GM12872 (cell line): ENCODE results near the gene PPP2CA.

ENCODE experiments used
- CTCF ChIP-seq: IDR thresholded peaks from 3 replicates; pipeline ENCODE4 v1.5.1; 2011; ENCODE audit warnings: low read depth, mild to moderate bottlenecking, low read length, moderate library complexity; ENCODE audit not compliant: insufficient read depth

The PPP2CA gene

GRCh38 chr5:134258896-134259295 lies 33.0 kb upstream of the PPP2CA start:
- no peak for TF ChIP-seq CTCF

DNA sequence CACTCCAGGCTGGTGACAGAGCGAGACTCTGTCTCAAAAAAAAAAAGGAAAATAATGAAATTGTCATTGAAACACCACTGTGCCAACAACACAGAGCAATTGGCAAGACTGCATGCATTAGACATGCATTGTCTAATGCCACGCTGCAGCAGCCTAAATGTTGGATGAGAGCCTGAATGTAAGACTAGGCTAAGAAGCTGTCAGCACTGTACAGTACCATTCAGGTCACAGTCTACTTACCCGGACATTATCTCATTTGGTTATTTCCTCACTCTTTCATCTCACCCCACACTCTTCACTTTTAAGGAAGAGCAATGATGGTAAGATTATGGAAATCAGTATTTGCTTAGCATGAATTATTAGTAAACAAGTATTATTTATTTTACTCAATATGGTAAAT lies 31.3 kb upstream of the PPP2CA start:
- TF ChIP-seq CTCF = no peak

DNA sequence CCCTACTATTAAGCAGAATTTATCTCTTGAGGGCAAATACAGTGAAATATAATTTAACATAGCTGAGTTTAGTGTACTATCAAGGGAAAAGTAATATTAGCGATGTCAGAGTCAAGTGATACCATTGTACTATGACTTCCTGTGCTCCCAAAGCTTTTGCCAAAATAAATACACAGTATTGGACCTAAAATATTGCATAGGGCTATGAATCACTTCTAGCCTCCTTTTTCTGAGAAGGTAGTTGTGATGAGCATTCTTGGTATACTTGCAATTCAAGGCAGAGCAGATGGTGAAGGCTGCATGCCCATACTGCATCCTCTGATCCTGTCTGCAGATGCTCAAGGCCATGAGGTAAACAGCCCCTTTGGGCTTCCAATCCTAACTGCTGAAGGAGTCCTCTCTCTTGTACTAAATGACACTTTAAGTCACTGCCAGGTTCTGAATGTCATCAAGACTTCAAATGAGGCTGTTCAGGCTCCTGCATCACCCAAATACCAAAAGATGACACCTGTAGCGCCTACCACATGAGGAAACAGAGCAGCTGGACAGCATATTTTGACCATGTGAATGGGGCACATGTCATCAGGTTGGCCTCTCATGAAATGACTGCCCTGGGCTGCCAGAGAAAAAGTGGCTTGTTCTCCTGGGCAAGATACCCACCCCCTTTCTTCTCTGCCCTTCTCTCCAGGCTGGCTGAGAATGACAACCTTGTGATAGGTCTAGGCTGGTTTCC lies 29.7 kb upstream of the PPP2CA start:
- no peak for TF ChIP-seq CTCF

DNA sequence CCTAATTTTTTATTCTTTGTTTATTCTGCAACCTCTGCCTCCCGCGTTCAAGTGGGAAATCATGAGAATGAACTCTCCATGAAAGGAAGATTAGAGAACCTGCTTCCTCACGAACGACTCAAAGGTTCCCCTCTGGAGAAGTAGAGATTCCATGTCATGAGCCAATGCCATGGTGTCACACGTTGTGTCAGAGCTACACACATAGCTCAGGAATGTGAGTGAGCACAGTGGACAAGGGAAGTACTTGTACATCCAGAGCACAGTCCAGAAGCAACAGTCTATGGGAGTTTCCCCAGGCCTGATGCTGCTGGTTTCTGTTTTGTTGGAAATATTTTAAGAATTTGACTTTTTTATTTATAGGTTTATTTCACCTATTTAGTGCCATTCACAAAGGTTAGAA lies 26.8 kb upstream of the PPP2CA start:
- TF ChIP-seq CTCF = no peak

DNA sequence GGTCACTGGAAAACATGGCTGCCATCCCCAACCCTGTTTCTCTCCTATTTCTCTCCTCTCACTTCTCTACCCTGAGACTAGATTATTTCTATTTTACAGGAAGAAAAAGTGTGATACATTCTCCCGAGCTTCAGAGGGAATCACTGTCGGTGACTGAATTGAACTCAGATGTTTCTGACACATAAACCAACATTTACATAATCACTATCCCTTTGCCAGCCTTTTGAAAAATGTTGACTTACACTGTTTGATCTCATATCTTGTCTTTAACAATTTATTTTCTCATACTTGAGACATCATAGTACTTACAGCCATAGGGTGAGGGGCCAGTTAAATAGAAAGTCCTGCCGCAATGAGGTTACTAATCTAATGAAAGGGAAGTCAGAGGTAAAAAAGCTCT lies 25.1 kb upstream of the PPP2CA start:
- TF ChIP-seq CTCF = no peak

GRCh38 chr5:134249469-134250379 lies 23.9 kb upstream of the PPP2CA start:
- TF ChIP-seq CTCF = no peak

DNA sequence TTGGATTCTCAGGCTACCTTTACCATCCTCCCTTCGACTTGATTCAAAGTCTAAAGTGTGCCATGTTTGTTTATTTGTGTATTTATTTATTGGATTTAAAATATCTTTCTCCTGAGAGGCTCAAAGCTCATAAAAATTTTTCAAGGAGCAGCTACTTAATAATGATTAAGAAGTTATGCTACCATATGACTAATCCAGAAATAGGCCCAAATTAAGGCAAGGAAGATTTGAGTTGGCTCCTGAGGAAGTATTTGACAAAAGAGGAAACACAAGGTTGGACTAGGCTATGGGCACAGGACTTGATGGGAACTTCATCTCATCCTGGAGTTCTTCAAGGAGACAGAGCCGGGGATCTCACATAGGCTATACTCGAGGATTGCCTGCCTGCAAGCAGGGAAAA lies 22.4 kb upstream of the PPP2CA start:
- no peak for TF ChIP-seq CTCF
